H9 (cell line): ENCODE results near the gene HPD. TPM values are rescaled to one million over a fixed set of nuclear protein-coding genes. Genes with fewer than 3 reads are reported as not detected.

Experiments used
- DNase-seq: peaks from one replicate; pipeline ENCODE4 v3.0.0-alpha.2; 2017
- H2AFZ ChIP-seq: one replicate; pipeline ENCODE4 v1.6.1; 2013; ENCODE audit warnings: mild to moderate bottlenecking, low read length, control low read depth, moderate library complexity
- H2AK5ac ChIP-seq: 2 replicates; pipeline ENCODE4 v1.6.1; 2013; ENCODE audit warnings: low read length, control low read depth, mixed read lengths; ENCODE audit not compliant: insufficient read length
- H2BK120ac ChIP-seq: one replicate; pipeline ENCODE4 v1.6.1; 2013; ENCODE audit warnings: low read depth, mild to moderate bottlenecking, low read length, control low read depth, inconsistent platforms; ENCODE audit not compliant: poor library complexity, severe bottlenecking
- H2BK12ac ChIP-seq: 2 replicates; pipeline ENCODE4 v1.6.1; 2013; ENCODE audit warnings: low read length, control low read depth, mixed read lengths, low read depth; ENCODE audit not compliant: insufficient read length
- H2BK15ac ChIP-seq: 2 replicates; pipeline ENCODE4 v1.6.1; 2013; ENCODE audit warnings: low read depth, low read length, control low read depth
- H2BK20ac ChIP-seq: one replicate; pipeline ENCODE4 v1.6.1; 2013; ENCODE audit warnings: low read depth, mild to moderate bottlenecking, low read length, control low read depth, inconsistent platforms; ENCODE audit not compliant: poor library complexity, severe bottlenecking
- H2BK5ac ChIP-seq: 2 replicates; pipeline ENCODE4 v1.6.1; 2013; ENCODE audit warnings: low read length, control low read depth, mixed read lengths; ENCODE audit not compliant: insufficient read length
- H3K14ac ChIP-seq: 2 replicates; pipeline ENCODE4 v1.6.1; 2013; ENCODE audit warnings: low read length, control low read depth; ENCODE audit not compliant: insufficient read depth
- H3K18ac ChIP-seq: 2 replicates; pipeline ENCODE4 v1.6.1; 2013; ENCODE audit warnings: low read depth, mild to moderate bottlenecking, mixed read lengths, low read length, control low read depth; ENCODE audit not compliant: insufficient read length
- H3K23ac ChIP-seq: 2 replicates; pipeline ENCODE4 v1.6.1; 2013; ENCODE audit warnings: low read length, control low read depth, mixed read lengths, low read depth; ENCODE audit not compliant: insufficient read length
- H3K23me2 ChIP-seq: 2 replicates; pipeline ENCODE4 v1.6.1; 2013; ENCODE audit warnings: low read depth, mild to moderate bottlenecking, mixed read lengths, low read length, control low read depth; ENCODE audit not compliant: insufficient read length, poor library complexity, severe bottlenecking
- H3K27ac ChIP-seq: 2 replicates; pipeline ENCODE4 v1.5.1; 2013; ENCODE audit warnings: low read length, control low read depth, mixed read lengths, low read depth; ENCODE audit not compliant: insufficient read length
- H3K27me3 ChIP-seq: 2 replicates; pipeline ENCODE4 v1.6.1; 2013; ENCODE audit warnings: low read length, control low read depth, inconsistent platforms; ENCODE audit not compliant: insufficient read depth
- H3K4ac ChIP-seq: 2 replicates; pipeline ENCODE4 v1.6.1; 2013; ENCODE audit warnings: low read depth, mild to moderate bottlenecking, control low read depth, inconsistent platforms, low read length, moderate library complexity
- H3K4me1 ChIP-seq: 2 replicates; pipeline ENCODE4 v1.6.1; 2013; ENCODE audit warnings: low read length, control low read depth, inconsistent platforms; ENCODE audit not compliant: insufficient read depth
- H3K4me2 ChIP-seq: 2 replicates; pipeline ENCODE4 v1.6.1; 2013; ENCODE audit warnings: low read length, control low read depth, mixed read lengths; ENCODE audit not compliant: insufficient read length, insufficient read depth
- H3K56ac ChIP-seq: 2 replicates; pipeline ENCODE4 v1.6.1; 2013; ENCODE audit warnings: low read depth, mild to moderate bottlenecking, mixed read lengths, low read length, control low read depth; ENCODE audit not compliant: insufficient read length
- H3K79me1 ChIP-seq: 2 replicates; pipeline ENCODE4 v1.6.1; 2013; ENCODE audit warnings: low read depth, mild to moderate bottlenecking, moderate library complexity, low read length, control low read depth, inconsistent platforms; ENCODE audit not compliant: insufficient read depth, poor library complexity, severe bottlenecking
- H3K79me2 ChIP-seq: 2 replicates; pipeline ENCODE4 v1.6.1; 2013; ENCODE audit warnings: low read length, control low read depth, inconsistent platforms; ENCODE audit not compliant: insufficient read depth
- H3K9ac ChIP-seq: 2 replicates; pipeline ENCODE4 v1.6.1; 2013; ENCODE audit warnings: low read length, control low read depth, mixed read lengths; ENCODE audit not compliant: insufficient read length; ENCODE audit errors: extremely low read depth
- H3K9me3 ChIP-seq: one replicate; pipeline ENCODE4 v1.6.1; 2013; ENCODE audit warnings: low read depth, low read length, inconsistent platforms; ENCODE audit not compliant: control insufficient read depth
- H3T11ph ChIP-seq: one replicate; pipeline ENCODE4 v1.6.1; 2013; ENCODE audit warnings: mild to moderate bottlenecking, low read length, control low read depth, inconsistent platforms
- H4K20me1 ChIP-seq: one replicate; pipeline ENCODE4 v1.6.1; 2013; ENCODE audit not compliant: control insufficient read depth, insufficient read length, insufficient read depth
- H4K5ac ChIP-seq: 2 replicates; pipeline ENCODE4 v1.6.1; 2013; ENCODE audit warnings: low read depth, mild to moderate bottlenecking, mixed read lengths, low read length, control low read depth; ENCODE audit not compliant: insufficient read length
- H4K8ac ChIP-seq: replicated peaks from 2 replicates; pipeline ENCODE4 v1.6.1; 2013; ENCODE audit warnings: low read length, control low read depth, mixed read lengths, low read depth; ENCODE audit not compliant: insufficient read length
- H4K91ac ChIP-seq: 2 replicates; pipeline ENCODE4 v1.6.1; 2013; ENCODE audit warnings: low read depth, mild to moderate bottlenecking, moderate library complexity, mixed read lengths, low read length, control low read depth; ENCODE audit not compliant: insufficient read length
- H3K27ac Mint-ChIP-seq, 3 experiments: 2 replicates in 2 of 3; 3 replicates in 1 of 3; pipeline ENCODE4 v1.8.0; 2020 to 2021; ENCODE audit warnings: mixed read lengths in 3 of 3, mild to moderate bottlenecking in 1 of 3, moderate library complexity in 1 of 3
- H3K27me3 Mint-ChIP-seq: 2 replicates; pipeline ENCODE4 v1.8.0; 2021; ENCODE audit warnings: low read depth, mild to moderate bottlenecking, moderate library complexity, mixed read lengths
- H3K36me3 Mint-ChIP-seq, 3 experiments: 2 replicates in 2 of 3; 3 replicates in 1 of 3; pipeline ENCODE4 v1.8.0; 2020 to 2021; ENCODE audit warnings: low read depth in 3 of 3, mixed read lengths in 3 of 3; ENCODE audit not compliant: insufficient read depth in 1 of 3
- H3K4me1 Mint-ChIP-seq, 2 experiments: 2 replicates each; pipeline ENCODE4 v1.8.0; 2020; ENCODE audit warnings: mixed read lengths in 2 of 2
- H3K4me3 Mint-ChIP-seq, 2 experiments: 2 replicates in 1 of 2; 3 replicates in 1 of 2; pipeline ENCODE4 v1.8.0; 2020 to 2021; ENCODE audit warnings: mild to moderate bottlenecking in 2 of 2, mixed read lengths in 2 of 2, moderate library complexity in 1 of 2
- H3K9me3 Mint-ChIP-seq, 2 experiments: 2 replicates in 1 of 2; 3 replicates in 1 of 2; pipeline ENCODE4 v1.8.0; 2020; ENCODE audit warnings: mild to moderate bottlenecking in 2 of 2, mixed read lengths in 2 of 2, moderate library complexity in 1 of 2
- CTCF ChIP-seq: fragments of 200-600 bp; sonication (generic); conservative IDR thresholded peaks from 3 replicates; pipeline ENCODE4 v1.8.0; 2021; ENCODE audit warnings: antibody characterized with exemption, mild to moderate bottlenecking
- WGBS: extraction: QIAGEN DNeasy Blood & Tissue Kit; methylation state at CpG from one replicate; pipeline ENCODE4 v1.1.7; 2013; ENCODE audit warnings: missing lambda C conversion rate, low lambda C conversion rate, mixed read lengths; ENCODE audit not compliant: insufficient read length; ENCODE audit errors: extremely low coverage; 5-methylcytosine and 5-hydroxymethylcytosine counted together
- total RNA-seq: library from RNA; stranded (reverse); gene quantifications from 2 replicates; pipeline ENCODE4 v1.2.1, GENCODE V29; 2021

HPD gene
- total RNA-seq, 1 experiment from 2014 or later = not detected

DNA sequence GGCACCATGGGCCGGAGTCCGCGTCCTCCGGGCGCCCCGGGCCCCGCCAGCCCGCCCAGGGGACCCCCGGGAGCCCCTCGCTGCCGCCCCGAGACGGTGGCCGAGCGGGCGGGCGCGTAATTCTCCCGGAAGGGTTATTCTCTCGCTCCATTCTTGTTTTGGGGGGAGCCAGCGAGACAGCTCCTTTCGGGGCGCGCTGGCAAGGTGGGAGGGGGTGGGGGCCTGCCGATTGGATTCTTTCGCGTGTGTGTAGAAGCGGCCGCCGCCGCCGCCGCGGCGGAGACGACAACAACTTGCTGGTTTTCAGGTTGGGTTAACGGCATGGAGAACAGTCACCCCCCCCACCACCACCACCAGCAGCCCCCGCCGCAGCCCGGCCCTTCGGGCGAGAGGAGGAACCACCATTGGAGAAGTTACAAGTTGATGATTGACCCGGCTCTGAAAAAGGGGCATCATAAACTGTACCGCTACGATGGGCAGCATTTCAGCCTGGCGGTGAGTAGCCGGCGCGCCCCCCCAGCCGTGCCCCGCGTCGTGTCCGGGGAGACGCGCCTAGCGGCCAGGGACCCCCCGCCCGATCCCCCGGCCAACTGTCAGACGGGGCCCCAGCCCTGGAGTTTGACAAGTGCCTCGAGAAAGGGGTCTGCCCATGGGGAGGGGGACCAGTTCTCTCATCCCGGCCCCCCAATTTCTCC is 54.1 kb downstream of the HPD start:
- Mint-ChIP-seq H3K27ac (peak overlapping the region in 2 of 3 experiments; percentile 82 to 94; a peak in 3 of 7 replicates), H3K4me1 (peaks cover 26 to 32% of the 10 kb centered on the region in 2 experiments), H3K27me3 (no peaks in the 10 kb centered on the region; the same call in 1 of the 2 replicates), H3K4me3 (peak overlapping the region; percentile 86 to 96), H3K9me3 (no peaks in the 10 kb centered on the region), H3K36me3 (peaks cover 17 to 34% (median 32%) of the 10 kb centered on the region in 3 experiments)
- DNase-seq = no peak
- Histone ChIP-seq H3K27me3 (no peaks in the 10 kb centered on the region), H2BK20ac (no peak overlapping the region), H4K5ac (no peak overlapping the region), H4K20me1 (no peaks in the 10 kb centered on the region), H3K27ac (no peak overlapping the region), H2AFZ (no peak overlapping the region), H3K23me2 (peaks cover 22% of the 10 kb centered on the region), H3K79me2 (no peaks in the 10 kb centered on the region; the same call in 1 of the 2 replicates), H3K79me1 (no peaks in the 10 kb centered on the region), H3K18ac (no peak overlapping the region), H2BK12ac (no peak overlapping the region), H3K14ac (no peak overlapping the region; the same call in 1 of the 2 replicates), H4K8ac (no peak overlapping the region), H3K56ac (no peak overlapping the region), H2BK15ac (no peak overlapping the region), H2BK120ac (no peak overlapping the region), H3K23ac (no peak overlapping the region), H4K91ac (no peak overlapping the region), H3K9ac (peak overlapping the region; percentile 35), H3T11ph (no peak overlapping the region), H3K4me1 (peaks cover 2% of the 10 kb centered on the region; the same call in 1 of the 2 replicates), H2AK5ac (no peak overlapping the region), H3K4me2 (peak overlapping the region; percentile 52), H3K4ac (no peak overlapping the region), H2BK5ac (no peak overlapping the region), H3K9me3 (no peaks in the 10 kb centered on the region)
- WGBS = no CpG with 5 or more reads among the region's 63 CpGs
- TF ChIP-seq CTCF = no peak
